Activated CD8-positive, alpha-beta T cell treated with anti-CD3 and anti-CD28 coated beads for 36 hours (primary cell): ENCODE results near the gene EEIG2. TPM values are rescaled to one million over a fixed set of nuclear protein-coding genes. Genes with fewer than 3 reads are reported as not detected.

ENCODE experiments used
- ATAC-seq: fragments of 200-7000 bp; cut with Tn5 transposase; one replicate; pipeline ENCODE4 v1.10.0; 2021; ENCODE audit warnings: mild to moderate bottlenecking, moderate library complexity
- CTCF ChIA-PET: fragments of 350-600 bp; sonication (Branson Sonifier 250); formaldehyde crosslinking; loops from one replicate; lab custom pipeline; 2021; ENCODE audit warnings: antibody characterized with exemption; lab: Charles Lee
- POLR2A ChIA-PET: fragments of 350-600 bp; sonication (Branson Sonifier 250); formaldehyde crosslinking; loops from one replicate; lab custom pipeline; 2021; ENCODE audit warnings: antibody characterized with exemption; lab: Charles Lee
- DNase-seq: peaks from one replicate; pipeline ENCODE4 v3.0.0-alpha.2; 2020
- H3K27ac Mint-ChIP-seq: one replicate; pipeline ENCODE4 v1.8.0; 2021; ENCODE audit warnings: mild to moderate bottlenecking, mixed read lengths
- H3K27me3 Mint-ChIP-seq: one replicate; pipeline ENCODE4 v1.8.0; 2021; ENCODE audit warnings: mixed read lengths
- H3K36me3 Mint-ChIP-seq: one replicate; pipeline ENCODE4 v1.8.0; 2021; ENCODE audit warnings: low read depth, mixed read lengths
- H3K4me1 Mint-ChIP-seq: one replicate; pipeline ENCODE4 v1.8.0; 2021; ENCODE audit warnings: low read depth, mixed read lengths
- H3K4me3 Mint-ChIP-seq: one replicate; pipeline ENCODE4 v1.8.0; 2021; ENCODE audit warnings: mild to moderate bottlenecking, moderate library complexity, mixed read lengths
- H3K9me3 Mint-ChIP-seq: one replicate; pipeline ENCODE4 v1.8.0; 2021; ENCODE audit warnings: mixed read lengths
- CTCF ChIP-seq: fragments of 200-600 bp; IDR thresholded peaks from one replicate; pipeline ENCODE4 v1.8.0; 2022; ENCODE audit warnings: antibody characterized with exemption, mild to moderate bottlenecking
- intact Hi-C: fragments of 100-400 bp; cut with micrococcal nuclease; formaldehyde crosslinking; loops from one replicate; pipeline ENCODE4 v1.10.0; 2022
- total RNA-seq, 2 experiments: library from RNA; stranded (reverse); gene quantifications; one replicate each; pipeline ENCODE4 v1.2.3, GENCODE V29; 2021

The EEIG2 gene
- total RNA-seq, 2 experiments from 2014 or later, result 10.4 to 12.6 TPM

GRCh38 chr1:108600504-108600903, 40.6 kb downstream of the EEIG2 start:
- intact Hi-C loops, result no loop called here
- Mint-ChIP-seq H3K4me3 (no peak overlapping the region), H3K27me3 (no peaks in the 10 kb centered on the region), H3K36me3 (no peaks in the 10 kb centered on the region), H3K27ac (no peak overlapping the region), H3K4me1 (no peaks in the 10 kb centered on the region), H3K9me3 (no peaks in the 10 kb centered on the region)
- POLR2A ChIA-PET, result no interaction called here
- DNase-seq (no peak), ATAC-seq (no peak)
- no peak for TF ChIP-seq CTCF
- CTCF ChIA-PET, result no interaction called here

DNA sequence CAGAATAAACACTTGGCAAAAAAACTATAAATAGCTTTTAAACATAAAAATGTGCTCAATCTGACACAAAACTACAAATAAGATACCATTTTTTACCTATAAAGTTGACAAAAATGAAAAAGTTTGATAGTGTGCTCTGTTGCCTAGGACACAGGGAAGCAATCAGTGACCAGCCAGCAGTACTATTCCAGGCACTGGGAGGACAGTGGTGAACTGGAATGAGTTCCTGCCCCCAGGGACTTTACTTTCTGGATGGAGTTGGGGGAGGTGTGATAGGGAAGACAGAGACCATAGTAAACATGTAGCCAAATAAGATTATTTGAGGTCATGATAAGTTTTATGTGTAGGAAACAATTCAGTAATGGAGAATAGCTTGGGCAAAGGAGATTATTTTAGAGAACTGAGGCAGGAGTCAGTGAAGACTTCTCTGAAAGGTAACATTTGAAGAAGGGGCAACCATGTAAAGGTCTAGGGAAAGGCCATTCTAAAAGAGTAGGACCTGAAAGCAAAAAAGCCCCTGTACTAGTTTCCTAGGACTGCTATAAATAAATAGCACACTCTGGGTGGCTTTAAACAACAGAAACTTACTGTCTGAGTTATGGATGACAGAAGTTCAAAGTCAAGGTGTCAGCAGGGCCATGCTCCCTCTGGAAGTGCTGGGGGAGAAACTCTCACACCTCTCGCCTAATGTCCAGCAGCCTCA, 42.0 kb downstream of the EEIG2 start:
- ATAC-seq, result no peak
- H3K9me3 Mint-ChIP-seq, result no peaks in the 10 kb centered on the region
- CTCF ChIA-PET, result no interaction called here
- intact Hi-C loops, result no loop called here
- no peaks in the 10 kb centered on the region for H3K4me1 Mint-ChIP-seq
- TF ChIP-seq CTCF, result no peak
- no peak overlapping the region for H3K4me3 Mint-ChIP-seq
- POLR2A ChIA-PET, result no interaction called here
- H3K27ac Mint-ChIP-seq, result no peak overlapping the region
- peaks cover 1% of the 10 kb centered on the region for H3K36me3 Mint-ChIP-seq
- H3K27me3 Mint-ChIP-seq, result no peaks in the 10 kb centered on the region
- DNase-seq, result no peak

DNA sequence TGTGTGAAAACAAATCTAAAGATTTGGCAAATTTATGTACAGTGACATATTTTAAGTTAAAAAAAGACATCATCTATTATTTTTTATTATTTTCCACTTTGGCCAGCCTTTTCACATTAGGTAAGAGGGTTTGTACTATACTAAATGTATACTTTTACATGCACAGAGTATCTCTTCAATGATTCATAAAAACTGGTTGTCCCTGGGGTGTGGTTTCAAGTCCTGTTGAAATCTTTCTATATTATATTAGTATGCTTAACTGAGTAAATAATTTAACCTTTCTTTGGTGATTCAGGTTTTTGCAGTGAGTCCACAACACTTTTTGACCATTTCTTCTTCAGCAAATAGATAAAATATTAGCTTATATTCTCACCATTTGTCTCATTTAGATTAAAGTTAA, 45.7 kb downstream of the EEIG2 start:
- DNase-seq, result no peak
- Mint-ChIP-seq H3K36me3 (peaks cover 13% of the 10 kb centered on the region), H3K27me3 (no peaks in the 10 kb centered on the region), H3K27ac (no peak overlapping the region), H3K4me3 (no peak overlapping the region), H3K4me1 (no peaks in the 10 kb centered on the region), H3K9me3 (no peaks in the 10 kb centered on the region)
- no peak for TF ChIP-seq CTCF
- POLR2A ChIA-PET, result no interaction called here
- intact Hi-C loops, result no loop called here
- ATAC-seq, result no peak
- CTCF ChIA-PET, result no interaction called here

DNA sequence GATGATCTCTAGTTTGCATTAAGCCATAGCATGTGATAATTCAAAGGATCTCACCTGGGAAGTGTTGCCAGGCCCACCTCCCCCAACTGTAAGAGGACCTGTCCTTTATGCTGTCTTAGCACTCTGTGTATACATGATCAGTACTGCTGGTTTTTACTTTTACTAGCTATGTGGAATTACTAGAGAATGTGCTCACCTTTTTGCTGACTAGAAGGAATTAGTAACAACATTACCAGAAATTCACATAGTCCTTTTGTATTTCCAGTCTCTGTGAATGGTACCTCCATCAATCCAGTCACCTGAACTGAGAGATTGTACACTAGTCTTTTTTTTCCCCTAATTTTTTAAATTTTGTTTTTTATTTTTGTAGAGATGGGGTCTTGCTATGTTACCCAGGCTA, 46.6 kb downstream of the EEIG2 start:
- CTCF ChIA-PET, result interaction anchor here (2.7 kb wide), 1 partner anchor 45 kb away, joined by 8 read pairs; no protein-coding TSS in a partner anchor
- intact Hi-C loops, result no loop called here
- no peak overlapping the region for H3K27ac Mint-ChIP-seq

More for the DNA sequence above, 46.6 kb downstream of the EEIG2 start:
- Mint-ChIP-seq H3K9me3 (no peaks in the 10 kb centered on the region), H3K27me3 (no peaks in the 10 kb centered on the region), H3K4me1 (no peaks in the 10 kb centered on the region), H3K36me3 (peaks cover 13% of the 10 kb centered on the region), H3K4me3 (no peak overlapping the region)
- no peak for ATAC-seq
- no peak for DNase-seq
- no peak for TF ChIP-seq CTCF
- POLR2A ChIA-PET, result no interaction called here
